Measurements from ENCODE around the gene ZNF329.

Gene ZNF329

GRCh38 chr19:58118979-58119733 is 31.4 kb downstream of the ZNF329 start:
- no peak for TF ChIP-seq CTCF (IDR thresholded peaks at IDR 0.05; ENCODE audit: low read depth, low read length)
- no peak overlapping the region for H3K4me3 ChIP-seq (replicated peaks in 1 of 2; ENCODE audit: low read depth in 2 of 2, low read length in 2 of 2)
- DNase-seq (ENCODE audit: low read depth in 2 of 2): no peak

- DNase-seq (ENCODE audit: low read depth in 2 of 2): no peak
- no peak overlapping the region for H3K4me3 ChIP-seq (replicated peaks in 1 of 2; ENCODE audit: low read depth in 2 of 2, low read length in 2 of 2)
- TF ChIP-seq CTCF (IDR thresholded peaks at IDR 0.05; ENCODE audit: low read depth, low read length): no peak
Observed at GRCh38 chr19:58117841-58118575, 32.6 kb downstream of the ZNF329 start.

GRCh38 chr19:58108546-58108817 is 42.1 kb downstream of the ZNF329 start:
- no peak overlapping the region for H3K4me3 ChIP-seq (replicated peaks in 1 of 2; ENCODE audit: low read depth in 2 of 2, low read length in 2 of 2)
- no peak for DNase-seq (ENCODE audit: low read depth in 2 of 2)
- TF ChIP-seq CTCF (IDR thresholded peaks at IDR 0.05; ENCODE audit: low read depth, low read length): no peak

GRCh38 chr19:58107778-58108545 is 42.6 kb downstream of the ZNF329 start:
- no peak for DNase-seq (ENCODE audit: low read depth in 2 of 2)
- no peak overlapping the region for H3K4me3 ChIP-seq (replicated peaks in 1 of 2; ENCODE audit: low read depth in 2 of 2, low read length in 2 of 2)
- TF ChIP-seq CTCF (IDR thresholded peaks at IDR 0.05; ENCODE audit: low read depth, low read length): no peak

GRCh38 chr19:58098682-58098998 is 51.9 kb downstream of the ZNF329 start:
- TF ChIP-seq CTCF (IDR thresholded peaks at IDR 0.05; ENCODE audit: low read depth, low read length): no peak
- no peak for DNase-seq (ENCODE audit: low read depth in 2 of 2)
- H3K4me3 ChIP-seq (replicated peaks in 1 of 2; ENCODE audit: low read depth in 2 of 2, low read length in 2 of 2): peak overlapping the region; percentile 55 to 96

- no peak for TF ChIP-seq CTCF (IDR thresholded peaks at IDR 0.05; ENCODE audit: low read depth, low read length)
- peak within 1 kb of the TSS; percentile 96 to 98 for H3K4me3 ChIP-seq (replicated peaks in 1 of 2; ENCODE audit: low read depth in 2 of 2, low read length in 2 of 2)
Observed at GRCh38 chr19:58097781-58098681, 52.6 kb downstream of the ZNF329 start, which contains the start of gene ZSCAN18. Gene ZSCAN18, minus strand, starts transcription at chr19:58098231. Its CDS starts 7,964 bp downstream, at chr19:58090267.

More at GRCh38 chr19:58097781-58098681, 52.6 kb downstream of the ZNF329 start, which contains the start of gene ZSCAN18:
- peak; percentile 96 to 98 for DNase-seq (ENCODE audit: low read depth in 2 of 2)

Data from cardiac fibroblast (primary cell).